GM20000 (cell line): ENCODE data around the gene PTPRG.

ENCODE experiments used
- DNase-seq: peaks from one replicate; pipeline ENCODE4 v3.0.0; 2012; ENCODE audit warnings: low spot score
- TF ChIP-seq, protein P1 (sequence below): IDR thresholded peaks from 2 replicates; pipeline ENCODE4 v1.5.1; 2012; ENCODE audit warnings: mild to moderate bottlenecking, control low read depth; ENCODE audit errors: extremely low read depth, missing control alignments

Gene PTPRG

DNA sequence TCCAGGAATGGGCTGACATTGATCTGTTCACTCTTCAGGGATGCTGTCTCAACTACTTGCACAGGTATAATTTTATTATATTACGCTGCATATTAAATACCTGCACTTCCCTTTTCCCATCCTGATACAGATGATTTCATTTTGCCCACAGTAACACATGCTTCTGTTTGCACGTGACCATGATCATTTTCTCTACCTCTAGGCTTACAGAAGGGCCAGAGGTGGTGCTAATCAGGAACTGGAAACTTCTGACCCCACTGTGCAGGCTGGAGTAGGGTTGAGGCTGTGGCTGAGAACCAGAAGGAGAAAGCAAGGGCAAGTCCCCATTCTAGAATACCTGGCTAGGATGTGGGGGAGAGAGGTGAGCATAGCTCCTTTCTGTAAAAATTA is 304.8 kb downstream of the PTPRG start:
- TF ChIP-seq, protein P1, sequence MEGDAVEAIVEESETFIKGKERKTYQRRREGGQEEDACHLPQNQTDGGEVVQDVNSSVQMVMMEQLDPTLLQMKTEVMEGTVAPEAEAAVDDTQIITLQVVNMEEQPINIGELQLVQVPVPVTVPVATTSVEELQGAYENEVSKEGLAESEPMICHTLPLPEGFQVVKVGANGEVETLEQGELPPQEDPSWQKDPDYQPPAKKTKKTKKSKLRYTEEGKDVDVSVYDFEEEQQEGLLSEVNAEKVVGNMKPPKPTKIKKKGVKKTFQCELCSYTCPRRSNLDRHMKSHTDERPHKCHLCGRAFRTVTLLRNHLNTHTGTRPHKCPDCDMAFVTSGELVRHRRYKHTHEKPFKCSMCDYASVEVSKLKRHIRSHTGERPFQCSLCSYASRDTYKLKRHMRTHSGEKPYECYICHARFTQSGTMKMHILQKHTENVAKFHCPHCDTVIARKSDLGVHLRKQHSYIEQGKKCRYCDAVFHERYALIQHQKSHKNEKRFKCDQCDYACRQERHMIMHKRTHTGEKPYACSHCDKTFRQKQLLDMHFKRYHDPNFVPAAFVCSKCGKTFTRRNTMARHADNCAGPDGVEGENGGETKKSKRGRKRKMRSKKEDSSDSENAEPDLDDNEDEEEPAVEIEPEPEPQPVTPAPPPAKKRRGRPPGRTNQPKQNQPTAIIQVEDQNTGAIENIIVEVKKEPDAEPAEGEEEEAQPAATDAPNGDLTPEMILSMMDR = no peak
- DNase-seq = no peak

DNA sequence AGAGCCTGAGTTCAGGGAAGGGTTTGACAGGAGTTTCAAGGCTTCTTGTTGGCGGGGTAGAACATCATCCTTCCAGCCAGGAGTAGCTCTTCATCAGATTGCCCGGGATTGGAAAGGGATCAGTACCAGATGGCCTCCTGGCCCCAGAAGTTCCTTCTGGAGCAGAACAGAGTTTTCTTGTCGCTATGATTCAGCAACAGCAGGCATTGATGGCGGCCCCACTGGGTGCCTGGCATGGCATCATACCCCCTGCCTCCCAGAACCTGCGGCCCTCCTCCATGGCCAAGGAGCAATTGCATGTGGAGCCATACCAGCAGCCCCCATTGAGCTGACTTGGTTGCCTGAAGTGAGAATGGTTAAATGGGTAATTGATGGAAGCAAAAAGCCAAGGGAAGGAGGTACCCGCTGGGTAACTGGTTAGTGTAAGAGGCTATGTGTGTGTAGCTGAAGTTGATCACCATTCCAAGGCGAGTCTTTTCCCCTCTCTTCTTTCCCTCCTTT is 305.6 kb downstream of the PTPRG start:
- no peak for DNase-seq
- TF ChIP-seq, protein P1 = no peak

DNA sequence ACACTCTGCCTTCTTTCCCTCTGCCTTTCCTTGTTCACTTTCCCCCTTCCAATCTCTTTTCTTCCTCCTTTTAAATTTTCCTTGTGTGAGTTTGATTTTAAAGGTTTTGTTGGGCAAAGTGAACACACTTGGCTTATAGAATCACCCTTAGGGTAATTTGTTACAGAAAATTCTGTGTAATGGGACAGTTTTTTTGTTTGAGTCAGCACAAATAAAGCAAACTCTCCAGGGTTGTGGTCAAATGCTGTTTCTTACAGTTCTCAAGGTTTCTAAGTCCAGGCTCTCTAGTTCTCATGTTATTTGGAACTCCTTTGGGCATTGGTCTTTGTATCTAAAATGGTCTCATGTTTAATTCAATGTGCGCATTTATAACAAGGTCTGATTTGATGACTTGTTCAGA is 307.1 kb downstream of the PTPRG start:
- TF ChIP-seq, protein P1 = no peak

DNA sequence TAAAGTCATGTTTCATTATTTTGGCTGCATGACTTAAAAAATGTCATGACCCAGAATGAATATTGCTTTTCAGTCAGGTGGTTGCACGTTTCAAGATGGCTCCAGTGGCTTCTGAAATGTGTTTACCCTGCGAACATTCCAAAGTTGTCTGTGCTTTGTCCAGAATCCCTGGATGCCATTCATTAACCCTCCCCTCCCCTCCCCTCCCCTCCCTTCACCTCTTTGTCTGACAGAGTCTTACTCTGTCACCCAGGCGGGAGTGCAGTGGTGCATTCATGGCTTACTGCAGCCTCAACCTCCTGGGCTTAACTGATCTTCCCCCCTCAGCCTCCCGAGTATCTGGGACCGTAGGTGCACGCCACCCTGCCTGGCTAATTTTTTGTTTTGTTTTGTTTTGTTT is 308.0 kb downstream of the PTPRG start:
- DNase-seq = no peak
- TF ChIP-seq, protein P1 = no peak

More for the DNA sequence above, 307.1 kb downstream of the PTPRG start:
- DNase-seq = no peak

DNA sequence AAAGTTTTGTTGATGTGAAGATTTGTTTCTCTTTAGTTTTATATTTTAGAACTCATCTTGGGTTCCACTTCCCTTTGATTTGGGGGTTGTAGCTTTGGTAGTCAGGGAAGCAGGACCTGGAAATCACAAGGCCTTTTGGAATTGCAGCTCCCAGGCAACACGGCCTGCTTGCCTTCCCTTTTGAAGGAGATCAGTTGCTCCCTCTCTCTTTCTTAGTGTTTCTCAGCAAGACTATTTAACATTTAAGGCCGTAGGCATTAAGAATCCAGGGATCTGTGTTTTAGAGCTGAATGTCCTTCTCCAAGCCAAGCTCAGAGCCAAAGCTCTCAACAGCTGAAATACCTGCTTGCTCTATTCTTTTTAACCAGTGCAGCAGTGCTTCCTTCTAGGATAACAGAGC is 310.3 kb downstream of the PTPRG start:
- TF ChIP-seq, protein P1 = no peak

DNA sequence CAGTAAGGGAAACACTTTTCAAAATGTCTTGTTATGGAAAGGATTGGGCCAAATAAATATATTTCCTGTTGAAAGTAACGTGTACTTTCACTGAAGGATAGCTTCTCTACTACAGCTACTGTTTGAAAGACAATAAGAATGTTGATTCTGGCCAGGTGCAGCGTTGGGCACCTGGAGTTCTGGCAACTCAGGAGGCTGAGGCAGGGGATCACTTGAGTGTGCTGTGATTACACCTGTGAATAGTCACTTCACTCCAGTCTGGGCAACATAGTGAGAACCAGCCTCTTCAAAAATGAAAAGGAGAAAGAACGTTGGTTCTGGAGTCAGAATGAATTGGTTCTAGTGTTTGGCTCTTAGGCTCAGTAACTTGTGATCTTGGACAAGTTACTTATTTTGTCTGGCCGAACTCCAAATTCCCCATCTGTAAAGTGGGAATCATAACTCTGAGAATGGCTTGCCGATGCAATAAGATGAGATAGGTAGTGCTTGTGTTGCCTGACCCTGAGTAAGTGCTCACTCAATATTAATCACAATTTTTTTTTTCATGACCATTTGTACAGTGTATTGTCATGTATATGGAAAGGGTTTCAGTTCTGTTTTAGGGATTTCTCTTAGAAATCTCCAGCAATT is 310.8 kb downstream of the PTPRG start:
- TF ChIP-seq, protein P1 = no peak
- DNase-seq = no peak

More for the DNA sequence above, 310.3 kb downstream of the PTPRG start:
- DNase-seq = no peak

DNA sequence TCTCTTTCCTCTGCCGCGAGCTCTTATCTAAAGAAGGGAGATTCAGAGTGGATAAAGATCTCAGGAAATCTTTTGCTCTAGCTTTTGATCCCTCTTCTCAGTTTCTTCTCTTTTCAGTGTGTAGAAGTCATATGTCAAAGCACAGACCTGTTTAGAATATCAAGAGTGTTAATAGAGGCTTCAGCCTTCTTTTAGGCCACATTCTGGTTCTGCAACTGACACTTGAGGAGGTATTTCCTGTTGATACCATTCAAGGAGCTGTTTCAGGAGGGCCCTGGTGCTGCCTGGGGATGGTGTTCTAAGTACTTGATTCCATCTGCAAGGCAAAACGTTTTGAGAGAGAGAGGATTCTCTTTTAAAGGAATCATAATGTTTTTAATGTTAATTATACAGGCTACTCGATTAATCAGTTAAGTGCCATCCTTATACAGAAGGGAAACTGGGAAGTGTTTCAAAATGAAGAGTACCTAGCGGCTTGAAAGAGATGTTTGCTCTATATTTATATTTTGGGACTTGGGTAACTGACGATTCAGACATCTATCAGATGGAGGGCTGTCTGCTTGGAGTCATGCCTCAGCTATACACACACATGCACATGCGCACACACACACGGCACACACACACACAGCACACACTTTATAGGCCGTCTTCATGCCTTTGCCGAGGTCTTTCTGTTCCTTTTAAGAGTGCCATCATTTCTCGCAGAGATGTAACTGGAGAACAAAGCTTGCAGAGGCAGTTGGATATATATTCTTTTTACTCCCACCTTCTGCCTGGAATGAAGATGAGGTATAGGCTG is 313.9 kb downstream of the PTPRG start:
- TF ChIP-seq, protein P1 = no peak

More for the DNA sequence above, 313.9 kb downstream of the PTPRG start:
- no peak for DNase-seq
